H1 (cell line): ENCODE results near the gene PRKN. TPM values are rescaled to one million over a fixed set of nuclear protein-coding genes. Genes with fewer than 3 reads are reported as not detected.

Source experiments
- CTCF ChIA-PET: fragments of 300-600 bp; sonication (Branson Sonifier 250); formaldehyde crosslinking; loops from one replicate; lab custom pipeline; 2021; ENCODE audit not compliant: partially characterized antibody; lab: Charles Lee
- POLR2A ChIA-PET: fragments of 300-600 bp; sonication (Branson Sonifier 250); formaldehyde crosslinking; loops from one replicate; lab custom pipeline; 2021; ENCODE audit warnings: inconsistent platforms; ENCODE audit not compliant: partially characterized antibody; lab: Charles Lee
- DNase-seq, 2 experiments: peaks; one replicate each; pipeline versions ENCODE4 v3.0.0 to v3.0.0-alpha.2; 2010 to 2022; ENCODE audit warnings: low spot score in 2 of 2, low read depth in 1 of 2, mixed read lengths in 1 of 2
- FAIRE-seq: peaks from 2 replicates; lab custom pipeline; 2011; peaks lifted over from hg19 to GRCh38; lab: Jason Lieb, UNC
- H2AFZ ChIP-seq: 2 replicates; pipeline ENCODE4 v1.8.1; 2012; ENCODE audit warnings: low read length, inconsistent platforms
- H2AK5ac ChIP-seq: 2 replicates; pipeline ENCODE4 v1.6.1; 2013; ENCODE audit warnings: low read depth, low read length
- H2BK120ac ChIP-seq: replicated peaks from 2 replicates; pipeline ENCODE3; 2013; ENCODE audit warnings: low read depth, low read length, inconsistent platforms
- H2BK12ac ChIP-seq: 2 replicates; pipeline ENCODE4 v1.6.1; 2013; ENCODE audit warnings: low read depth, low read length
- H2BK15ac ChIP-seq: 2 replicates; pipeline ENCODE4 v1.6.1; 2013; ENCODE audit warnings: low read length
- H2BK20ac ChIP-seq: 2 replicates; pipeline ENCODE4 v1.6.1; 2013; ENCODE audit warnings: low read length
- H2BK5ac ChIP-seq: 2 replicates; pipeline ENCODE4 v1.6.1; 2013; ENCODE audit warnings: low read depth, low read length
- H3K14ac ChIP-seq: 2 replicates; pipeline ENCODE4 v1.6.1; 2013; ENCODE audit warnings: inconsistent platforms; ENCODE audit not compliant: insufficient read length
- H3K18ac ChIP-seq: 2 replicates; pipeline ENCODE4 v1.6.1; 2013; ENCODE audit warnings: low read length; ENCODE audit errors: extremely low read depth
- H3K23ac ChIP-seq: 2 replicates; pipeline ENCODE4 v1.6.1; 2013; ENCODE audit warnings: inconsistent platforms; ENCODE audit not compliant: insufficient read length
- H3K23me2 ChIP-seq: 2 replicates; pipeline ENCODE4 v1.6.1; 2013; ENCODE audit warnings: low read depth, low read length
- H3K27ac ChIP-seq: 2 replicates; pipeline ENCODE4 v1.6.1; 2011; ENCODE audit warnings: low read depth, low read length, inconsistent platforms
- H3K27me3 ChIP-seq, 4 experiments: replicated peaks in 1 of 4; 1 replicate in 1 of 4; 2 replicates in 3 of 4; pipeline versions ENCODE4 v1.6.1 to v1.8.1; 2011 to 2013; ENCODE audit warnings: low read length in 3 of 4, mild to moderate bottlenecking in 3 of 4, inconsistent platforms in 2 of 4, mixed read lengths in 2 of 4, moderate library complexity in 1 of 4; ENCODE audit not compliant: control insufficient read depth in 3 of 4, insufficient read depth in 3 of 4; ENCODE audit errors: extremely low read depth in 1 of 4
- H3K36me3 ChIP-seq, 4 experiments: 2 replicates each; pipeline versions ENCODE4 v1.6.1 to v1.8.1; 2011 to 2013; ENCODE audit warnings: mild to moderate bottlenecking in 4 of 4, low read length in 3 of 4, moderate library complexity in 2 of 4, control low read depth in 1 of 4, inconsistent platforms in 1 of 4; ENCODE audit not compliant: insufficient read depth in 4 of 4, control insufficient read depth in 2 of 4
- H3K4ac ChIP-seq: replicated peaks from 2 replicates; pipeline ENCODE3; 2013; ENCODE audit warnings: low read length, low read depth, mixed read lengths, inconsistent platforms; ENCODE audit not compliant: insufficient read length
- H3K4me1 ChIP-seq, 4 experiments: replicated peaks in 1 of 4; 1 replicate in 1 of 4; 2 replicates in 3 of 4; pipeline versions ENCODE4 v1.6.1 to v1.8.1; 2011 to 2013; ENCODE audit warnings: low read length in 3 of 4, inconsistent platforms in 2 of 4, mixed read lengths in 1 of 4; ENCODE audit not compliant: insufficient read depth in 4 of 4, control insufficient read depth in 3 of 4
- H3K4me2 ChIP-seq, 2 experiments: 2 replicates each; pipeline versions ENCODE4 v1.6.1 to v1.8.1; 2011 to 2013; ENCODE audit warnings: low read depth in 2 of 2, low read length in 2 of 2, control low read depth in 1 of 2, inconsistent platforms in 1 of 2, mild to moderate bottlenecking in 1 of 2; ENCODE audit not compliant: insufficient read depth in 1 of 2
- H3K4me3 ChIP-seq, 4 experiments: fragments of 200-600, 300-600 bp in 1 of 4; sonication (generic), shearing (Covaris generic), sonication (Bioruptor Twin) in 1 of 4; 2 replicates each; pipeline versions ENCODE4 v1.5.1 to v1.8.1; 2011 to 2016; ENCODE audit warnings: low read length in 4 of 4, low read depth in 3 of 4, control low read depth in 2 of 4, inconsistent platforms in 2 of 4, mild to moderate bottlenecking in 2 of 4, mixed read lengths in 1 of 4, moderate library complexity in 1 of 4; ENCODE audit not compliant: insufficient read depth in 2 of 4; ENCODE audit errors: extremely low read depth in 1 of 4
- H3K56ac ChIP-seq: replicated peaks from 2 replicates; pipeline ENCODE3; 2013; ENCODE audit warnings: low read depth, mild to moderate bottlenecking, mixed read lengths, low read length, inconsistent platforms; ENCODE audit not compliant: insufficient read length
- H3K79me1 ChIP-seq: 2 replicates; pipeline ENCODE4 v1.6.1; 2013; ENCODE audit warnings: low read depth, low read length, control low read depth
- H3K79me2 ChIP-seq, 2 experiments: 2 replicates each; pipeline versions ENCODE4 v1.6.1 to v1.8.1; 2012 to 2013; ENCODE audit warnings: low read length in 2 of 2, mild to moderate bottlenecking in 2 of 2, inconsistent platforms in 1 of 2; ENCODE audit not compliant: insufficient read depth in 2 of 2, control insufficient read depth in 1 of 2
- H3K9ac ChIP-seq, 4 experiments: replicated peaks in 1 of 4; 1 replicate in 1 of 4; 2 replicates in 3 of 4; pipeline versions ENCODE4 v1.6.1 to v1.8.1; 2011 to 2013; ENCODE audit warnings: low read depth in 3 of 4, low read length in 3 of 4, control low read depth in 2 of 4, mild to moderate bottlenecking in 2 of 4, moderate library complexity in 2 of 4, inconsistent platforms in 1 of 4; ENCODE audit errors: extremely low read depth in 1 of 4
- H3K9me3 ChIP-seq, 2 experiments: 2 replicates each; pipeline versions ENCODE4 v1.6.1 to v1.8.1; 2012 to 2013; ENCODE audit warnings: mild to moderate bottlenecking in 2 of 2, moderate library complexity in 2 of 2, control low read depth in 1 of 2, inconsistent platforms in 1 of 2, low read depth in 1 of 2, low read length in 1 of 2, mixed read lengths in 1 of 2; ENCODE audit not compliant: insufficient read depth in 2 of 2
- H4K20me1 ChIP-seq, 2 experiments: replicated peaks in 1 of 2; 2 replicates each; pipeline versions ENCODE3 to v1.8.1; 2011 to 2013; ENCODE audit warnings: inconsistent platforms in 2 of 2, low read length in 2 of 2, mild to moderate bottlenecking in 1 of 2; ENCODE audit not compliant: insufficient read depth in 2 of 2, control insufficient read depth in 1 of 2
- H4K5ac ChIP-seq: 2 replicates; pipeline ENCODE4 v1.6.1; 2013; ENCODE audit warnings: low read length, low read depth, mixed read lengths, inconsistent platforms; ENCODE audit not compliant: insufficient read length
- H4K8ac ChIP-seq: 2 replicates; pipeline ENCODE4 v1.8.0; 2013; ENCODE audit warnings: mild to moderate bottlenecking, moderate library complexity, low read length, inconsistent platforms; ENCODE audit not compliant: insufficient read depth; ENCODE audit errors: extremely low read depth
- H4K91ac ChIP-seq: replicated peaks from 2 replicates; pipeline ENCODE3; 2013; ENCODE audit warnings: low read length, mixed read lengths, inconsistent platforms; ENCODE audit not compliant: insufficient read length
- ASH2L ChIP-seq: fragments of 200-600, 300-600 bp; sonication (generic); IDR thresholded peaks from one replicate; pipeline ENCODE4 v1.7.1; 2017; ENCODE audit warnings: low read length
- BACH1 ChIP-seq: IDR thresholded peaks from 2 replicates; pipeline ENCODE4 v1.6.1; 2012; ENCODE audit warnings: low read length, improper control_type of control experiment
- BRCA1 ChIP-seq: IDR thresholded peaks from 2 replicates; pipeline ENCODE4 v1.6.1; 2012; ENCODE audit warnings: low read depth, low read length, improper control_type of control experiment
- CHD1 ChIP-seq: IDR thresholded peaks from 2 replicates; pipeline ENCODE4 v1.6.1; 2012; ENCODE audit warnings: low read depth, low read length, improper control_type of control experiment
- EP300 ChIP-seq, 2 experiments: IDR thresholded peaks; 1 replicate in 1 of 2; 2 replicates in 1 of 2; pipeline ENCODE4 v1.6.1; 2011 to 2012; ENCODE audit warnings: low read depth in 2 of 2, low read length in 2 of 2, mild to moderate bottlenecking in 2 of 2, borderline replicate concordance in 1 of 2, inconsistent platforms in 1 of 2, moderate library complexity in 1 of 2
- HDAC2 ChIP-seq, 2 experiments: fragments of 300-600 bp in 1 of 2; sonication (generic) in 1 of 2; IDR thresholded peaks; 2 replicates each; pipeline ENCODE4 v1.6.1; 2011 to 2012; ENCODE audit warnings: low read depth in 2 of 2, low read length in 2 of 2, mild to moderate bottlenecking in 2 of 2, moderate library complexity in 2 of 2, borderline replicate concordance in 1 of 2, inconsistent platforms in 1 of 2
- MAFK ChIP-seq: IDR thresholded peaks from 2 replicates; pipeline ENCODE4 v1.6.1; 2012; ENCODE audit warnings: low read depth, mild to moderate bottlenecking, improper control_type of control experiment, low read length
- NRF1 ChIP-seq: IDR thresholded peaks from 2 replicates; pipeline ENCODE4 v1.6.1; 2011; ENCODE audit warnings: mild to moderate bottlenecking, low read depth, low read length, improper control_type of control experiment
- PHF8 ChIP-seq: fragments of 200-600 bp; sonication (generic); conservative IDR thresholded peaks from 2 replicates; pipeline ENCODE4 v1.7.1; 2012; ENCODE audit warnings: low read depth, mild to moderate bottlenecking, inconsistent platforms, low read length, moderate library complexity
- SP2 ChIP-seq: IDR thresholded peaks from 2 replicates; pipeline ENCODE4 v1.6.1; 2012; ENCODE audit warnings: mild to moderate bottlenecking, low read length, inconsistent platforms
- SP4 ChIP-seq: IDR thresholded peaks from 2 replicates; pipeline ENCODE4 v1.6.1; 2012; ENCODE audit warnings: low read length, inconsistent platforms
- TAF7 ChIP-seq: optimal IDR thresholded peaks from 2 replicates; pipeline ENCODE3; 2011; ENCODE audit warnings: low read depth, mild to moderate bottlenecking, inconsistent platforms, low read length, moderate library complexity, borderline replicate concordance
- TCF12 ChIP-seq: IDR thresholded peaks from 2 replicates; pipeline ENCODE4 v1.6.1; 2011; ENCODE audit warnings: low read depth, mild to moderate bottlenecking, low read length
- WGBS, 2 experiments: shearing (Covaris generic) in 1 of 2; methylation state at CpG; one replicate each; pipeline versions ENCODE4 v1.1.6 to v1.1.7; 2013 to 2015; ENCODE audit warnings: low lambda C conversion rate in 2 of 2, mixed read lengths in 2 of 2, inconsistent platforms in 1 of 2, low coverage in 1 of 2, missing lambda C conversion rate in 1 of 2; ENCODE audit not compliant: insufficient replicate concordance in 2 of 2, insufficient coverage in 1 of 2, insufficient read length in 1 of 2; ENCODE audit errors: extremely low coverage in 1 of 2, missing lambda C conversion rate in 1 of 2; 5-methylcytosine and 5-hydroxymethylcytosine counted together
- polyA plus RNA-seq, 7 experiments: library from polyadenylated mRNA; depleted of rRNA in 3 of 7; stranded (reverse) in 5 of 7; unstranded in 2 of 7; fragments of >200 nt in 5 of 7; fragments of 200-250 nt in 2 of 7; gene quantifications; 1 replicate in 5 of 7; 2 replicates in 1 of 7; 4 replicates in 1 of 7; pipeline versions ENCODE4 v1.2.1 to v1.2.3, GENCODE V29; 2011 to 2013; ENCODE audit warnings: missing spikeins in 2 of 7, mixed read lengths in 2 of 7
- total RNA-seq: library from RNA; stranded (reverse); fragmentation: NEBNext Ultra II Directional; extraction: Animal tissue kit (Norgen Biotek cat#: 25700); gene quantifications from 2 replicates; pipeline ENCODE4 v1.2.1, GENCODE V29; 2021

Gene PRKN
- total and polyA plus RNA-seq, 2 of the 8 experiments (the other 6 are each of a cell fraction or from before 2014, with no cell fraction given): 0.13 to 0.29 TPM

DNA sequence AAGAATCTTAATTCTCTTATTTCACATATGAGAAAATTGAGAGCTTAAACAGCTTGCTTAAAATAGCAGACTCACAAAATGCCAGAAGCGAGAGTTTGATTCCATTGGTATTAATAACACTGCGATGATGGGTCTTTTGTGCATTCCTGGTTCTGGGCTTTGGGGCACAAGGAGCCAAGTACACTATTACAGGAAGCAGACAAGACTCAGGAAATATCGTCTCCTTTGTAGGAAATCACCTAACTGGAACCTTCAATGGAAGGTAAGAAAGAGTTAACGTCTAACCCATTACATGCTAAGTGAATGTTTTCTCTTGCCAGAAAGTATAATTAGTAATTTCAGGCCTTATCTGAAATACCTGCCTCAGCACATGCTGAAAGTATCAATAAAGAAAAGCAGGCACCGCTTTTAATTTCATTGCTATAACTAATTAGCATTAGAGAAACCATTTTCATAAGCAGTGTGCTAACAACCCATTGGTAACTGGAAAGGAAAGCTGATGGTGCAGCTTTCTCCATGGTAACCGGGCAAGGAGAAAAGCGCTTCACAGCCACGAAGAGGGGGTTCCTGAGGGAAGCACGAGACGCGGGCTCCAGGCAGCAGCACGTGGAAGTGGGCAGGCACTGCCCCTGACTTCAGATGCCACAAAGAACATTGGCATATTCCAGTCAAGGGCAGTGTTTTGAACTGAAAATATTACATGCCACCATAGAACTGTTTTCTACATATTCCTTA, 1247.0 kb downstream of the PRKN start:
- Histone ChIP-seq H3K14ac (no peak overlapping the region), H3K79me1 (no peaks in the 10 kb centered on the region), H3K4me1 (no peaks in the 10 kb centered on the region; a peak in 1 of 7 replicates), H2BK20ac (no peak overlapping the region), H4K20me1 (no peaks in the 10 kb centered on the region), H2BK5ac (no peak overlapping the region), H3K56ac (no peak overlapping the region), H3K9me3 (no peaks in the 10 kb centered on the region), H3K4ac (no peak overlapping the region), H4K5ac (no peak overlapping the region), H4K91ac (no peak overlapping the region), H2BK15ac (no peak overlapping the region), H3K23ac (no peak overlapping the region), H3K4me2 (no peak overlapping the region), H2AFZ (no peak overlapping the region), H3K27ac (no peak overlapping the region), H3K18ac (no peak overlapping the region), H2BK12ac (no peak overlapping the region), H3K27me3 (no peaks in the 10 kb centered on the region), H2BK120ac (no peak overlapping the region), H2AK5ac (no peak overlapping the region), H4K8ac (no peak overlapping the region), H3K23me2 (no peaks in the 10 kb centered on the region), H3K9ac (no peak overlapping the region), H3K36me3 (no peaks in the 10 kb centered on the region), H3K79me2 (no peaks in the 10 kb centered on the region), H3K4me3 (no peak overlapping the region)
- ChIA-PET CTCF (interaction anchor here (1.5 to 2.0 kb wide), 2 partner anchors 9 to 18 kb away, joined by 5 read pairs; no protein-coding TSS in a partner anchor), POLR2A (no interaction called here)
- FAIRE-seq (no peak), DNase-seq (no peak)
- 90% methylated on average over 12 of the region's 12 CpGs; no CpG with 5 or more reads in 1 of the 2 experiments for WGBS, 2 experiments
- no peak for TF ChIP-seq BACH1
- TF ChIP-seq MAFK: no peak
- no peak for TF ChIP-seq ASH2L
- no peak for TF ChIP-seq BRCA1
- no peak for TF ChIP-seq PHF8
- no peak for TF ChIP-seq CHD1
- no peak for TF ChIP-seq TCF12
- no peak for TF ChIP-seq TAF7
- TF ChIP-seq NRF1: no peak
- no peak for TF ChIP-seq HDAC2 (IDR thresholded peaks at IDR 0.05; ENCODE audit: borderline replicate concordance in 1 of 2, low read depth in 2 of 2, low read length in 2 of 2)
- no peak for TF ChIP-seq EP300 (IDR thresholded peaks at IDR 0.05; ENCODE audit: borderline replicate concordance in 1 of 2, low read depth in 2 of 2, low read length in 2 of 2)
- no peak for TF ChIP-seq SP4
- TF ChIP-seq SP2: no peak
